ENCODE results near the gene SSR1.
"Not testable (repeated sequence)": the region's sequence is repeated elsewhere in the genome, so short reads cannot be mapped to it uniquely, and the experiment has no call there.

Gene SSR1

GRCh38 chr6:7319406-7319805, 6.4 kb upstream of the SSR1 start:
- in situ Hi-C loops (cut with HindIII; ENCODE audit: low sequenced_read_pairs), result not testable (repeated sequence)

DNA sequence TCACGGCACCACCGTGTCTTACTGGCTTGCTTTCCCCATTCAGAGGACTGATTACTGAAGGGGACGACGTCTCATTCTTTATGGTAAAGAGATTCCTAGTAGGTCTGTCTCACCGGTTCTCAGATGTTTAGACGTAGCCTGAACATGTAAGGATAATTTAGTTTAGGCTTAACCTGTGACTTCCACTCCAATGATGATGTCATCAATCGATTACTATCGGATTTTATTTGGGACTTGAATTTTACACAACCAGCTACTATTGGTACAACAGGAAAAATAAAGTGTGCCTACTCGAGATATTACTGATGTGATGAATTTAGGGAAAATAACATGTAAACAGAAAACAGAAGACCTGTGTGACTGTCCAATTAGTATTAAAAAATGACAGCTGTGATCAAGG, 4.5 kb upstream of the SSR1 start:
- in situ Hi-C loops (cut with HindIII; ENCODE audit: low sequenced_read_pairs), result no loop called here

DNA sequence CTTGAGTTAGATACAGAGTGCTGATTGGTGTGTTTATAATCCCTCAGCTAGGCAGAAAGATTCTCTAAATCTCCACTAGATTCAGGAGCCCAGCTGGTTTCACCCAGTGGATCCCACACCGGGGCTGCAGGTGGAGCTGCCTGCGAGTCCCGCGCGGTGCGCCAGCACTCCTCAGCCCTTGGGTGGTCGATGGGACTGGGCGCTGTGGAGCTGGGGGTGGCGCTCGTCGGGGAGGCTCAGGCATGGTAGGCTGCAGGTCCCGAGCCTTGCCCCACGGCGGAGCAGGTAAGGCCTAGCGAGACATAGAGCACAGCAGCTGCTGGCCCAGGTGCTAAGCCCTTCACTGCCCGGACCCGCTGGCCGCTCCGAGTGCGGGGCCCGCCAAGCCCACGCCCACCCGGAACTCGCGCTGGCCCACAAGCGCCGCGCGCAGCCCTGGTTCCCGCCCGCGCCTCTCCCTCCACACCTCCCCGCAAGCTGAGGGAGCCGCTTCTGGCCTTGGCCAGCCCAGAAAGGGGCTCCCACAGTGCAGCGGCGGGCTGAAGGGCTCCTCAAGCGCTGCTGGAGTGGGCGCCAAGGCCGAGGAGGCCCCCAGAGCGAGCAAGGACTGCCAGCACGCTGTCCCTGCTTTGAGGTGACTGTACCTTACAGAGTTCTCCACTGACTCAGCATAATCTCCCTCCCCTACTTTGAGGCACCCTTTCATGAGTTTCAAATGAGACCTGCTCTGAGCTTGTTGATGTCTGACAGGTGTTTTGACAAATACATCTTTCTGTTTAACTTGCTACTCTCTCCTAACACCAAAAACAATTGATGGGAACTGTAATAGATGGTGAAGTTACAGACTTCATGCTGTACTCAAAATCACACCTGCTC, 3.9 kb upstream of the SSR1 start:
- in situ Hi-C loops (cut with HindIII; ENCODE audit: low sequenced_read_pairs), result no loop called here

- in situ Hi-C loops (cut with HindIII; ENCODE audit: low sequenced_read_pairs), result no loop called here
Measured at GRCh38 chr6:7315948-7316365, 3.0 kb upstream of the SSR1 start.

DNA sequence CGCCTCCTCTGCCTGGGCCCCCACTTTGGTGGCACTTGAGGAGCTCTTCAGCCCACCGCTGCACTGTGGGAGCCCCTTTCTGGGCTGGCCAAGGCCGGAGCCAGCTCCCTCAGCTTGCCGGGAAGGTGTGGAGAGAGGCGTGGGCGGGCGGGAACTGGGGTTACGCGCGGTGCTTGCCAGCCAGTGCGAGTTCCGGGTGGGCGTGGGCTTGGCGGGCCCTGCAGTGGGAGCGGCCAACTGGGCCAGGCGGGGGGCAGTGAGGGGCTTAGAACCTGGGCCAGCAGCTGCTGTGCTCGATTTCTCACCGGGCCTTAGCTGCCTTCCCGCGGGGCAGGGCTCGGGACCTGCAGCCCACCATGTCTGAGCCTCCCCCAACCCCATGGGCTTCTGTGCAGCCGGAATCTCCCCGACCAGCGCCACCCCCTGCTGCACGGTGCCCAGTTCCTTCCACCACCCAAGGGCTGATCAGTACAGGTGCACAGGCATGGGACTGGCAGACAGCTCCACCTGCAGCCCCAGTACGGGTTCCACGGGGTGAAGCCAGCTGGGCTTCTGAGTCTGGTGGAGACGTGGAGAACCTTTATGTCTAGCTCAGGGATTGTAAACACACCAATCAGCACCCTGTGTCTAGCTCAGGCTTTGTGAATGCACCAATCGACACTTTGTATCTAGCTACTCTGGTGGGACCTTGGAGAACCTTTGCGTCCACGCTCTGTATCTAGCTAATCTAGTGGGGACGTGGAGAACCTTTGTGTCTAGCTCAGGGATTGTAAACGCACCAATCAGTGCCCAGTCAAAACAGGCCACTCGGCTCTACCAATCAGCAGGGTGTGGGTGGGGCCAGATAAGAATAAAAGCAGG, 2.3 kb upstream of the SSR1 start:
- in situ Hi-C loops (cut with HindIII; ENCODE audit: low sequenced_read_pairs), result not testable (repeated sequence)

- in situ Hi-C loops (cut with HindIII; ENCODE audit: low sequenced_read_pairs), result no loop called here
Measured at GRCh38 chr6:7314414-7314813, 1.4 kb upstream of the SSR1 start.

DNA sequence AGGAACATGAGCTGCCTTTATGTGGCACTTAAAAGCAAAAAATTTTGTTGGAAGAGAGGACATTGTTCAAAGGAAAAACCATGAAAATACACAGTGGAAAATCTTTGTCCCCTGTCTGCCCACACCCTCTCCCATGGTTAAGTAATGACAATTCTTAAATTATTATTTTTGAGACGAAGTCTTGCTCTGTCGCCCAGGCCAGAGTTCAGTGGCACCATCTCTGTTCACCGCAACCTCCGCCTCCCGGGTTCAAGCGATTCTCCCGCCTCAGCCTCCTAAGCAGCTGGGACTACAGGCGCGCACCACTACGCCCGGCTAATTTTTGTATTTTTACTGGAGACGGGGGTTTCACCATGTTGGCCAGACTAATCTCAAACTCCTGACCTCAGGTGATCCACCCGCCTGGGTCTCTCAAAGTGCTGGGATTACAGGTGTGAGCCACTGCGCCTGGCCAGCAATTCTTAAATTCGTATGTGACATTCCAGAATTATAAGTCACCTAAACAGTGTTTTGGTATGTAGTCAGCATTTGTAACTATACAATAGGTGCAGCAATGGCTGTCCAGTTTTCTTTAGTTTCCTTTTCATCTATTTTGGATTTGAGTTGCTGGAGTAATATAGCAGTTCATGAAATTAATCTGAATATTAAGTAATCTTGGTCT, 636 bp upstream of the SSR1 start:
- in situ Hi-C loops (cut with HindIII; ENCODE audit: low sequenced_read_pairs), result no loop called here

DNA sequence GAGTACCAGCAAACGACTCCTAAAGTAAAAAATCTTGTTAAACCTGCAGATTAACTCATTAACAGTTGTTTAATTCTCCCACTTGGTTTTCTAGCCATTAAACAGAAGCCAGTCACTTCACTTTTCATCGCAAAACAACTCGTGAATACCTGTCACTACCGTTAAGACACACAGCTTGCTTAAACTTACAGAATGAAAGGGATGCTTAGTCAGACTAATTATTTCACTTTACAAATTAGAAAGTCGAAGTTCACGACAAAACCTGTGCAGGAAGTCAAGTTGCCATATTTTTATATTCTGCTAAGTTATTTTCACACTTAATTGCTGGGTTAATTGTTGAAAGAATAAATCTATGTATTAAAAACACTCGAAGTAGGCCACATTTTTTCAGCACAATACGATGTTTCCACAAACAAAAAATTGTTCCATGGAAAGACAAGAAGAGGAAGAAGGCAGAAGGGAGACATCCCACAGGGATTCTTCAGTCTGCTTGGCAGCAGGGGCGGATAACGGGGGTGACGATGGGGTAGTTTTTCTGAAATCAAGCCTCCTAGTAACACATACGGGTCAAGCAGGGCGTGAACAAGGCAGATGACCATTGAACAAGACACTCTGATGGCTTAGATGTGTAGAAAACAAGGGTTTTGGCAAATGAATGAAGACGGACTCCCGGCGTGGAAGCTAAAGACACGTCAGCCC, 933 bp downstream of the SSR1 start:
- in situ Hi-C loops (cut with HindIII; ENCODE audit: low sequenced_read_pairs), result no loop called here

DNA sequence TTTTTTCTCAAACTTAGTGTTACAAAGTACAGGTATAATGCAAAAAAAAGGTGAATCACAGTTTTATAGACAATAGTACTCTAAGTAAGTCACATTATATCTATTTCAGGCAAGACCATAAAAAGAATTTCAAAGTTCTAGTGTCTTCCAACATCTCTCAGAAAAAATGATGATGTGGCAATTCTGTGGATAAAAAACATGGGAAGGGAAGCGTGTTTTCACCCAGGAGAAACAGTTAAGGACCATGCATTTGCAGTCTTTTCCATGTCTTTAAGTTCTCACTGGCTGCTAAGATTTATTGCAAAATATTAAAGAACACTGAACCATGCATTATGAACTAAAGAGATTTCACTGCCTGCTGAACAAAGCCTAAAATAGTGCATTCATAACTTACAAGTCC, 1.8 kb downstream of the SSR1 start:
- in situ Hi-C loops (cut with HindIII; ENCODE audit: low sequenced_read_pairs), result no loop called here

GRCh38 chr6:7309050-7309449, 3.9 kb downstream of the SSR1 start:
- in situ Hi-C loops (cut with HindIII; ENCODE audit: low sequenced_read_pairs), result no loop called here

DNA sequence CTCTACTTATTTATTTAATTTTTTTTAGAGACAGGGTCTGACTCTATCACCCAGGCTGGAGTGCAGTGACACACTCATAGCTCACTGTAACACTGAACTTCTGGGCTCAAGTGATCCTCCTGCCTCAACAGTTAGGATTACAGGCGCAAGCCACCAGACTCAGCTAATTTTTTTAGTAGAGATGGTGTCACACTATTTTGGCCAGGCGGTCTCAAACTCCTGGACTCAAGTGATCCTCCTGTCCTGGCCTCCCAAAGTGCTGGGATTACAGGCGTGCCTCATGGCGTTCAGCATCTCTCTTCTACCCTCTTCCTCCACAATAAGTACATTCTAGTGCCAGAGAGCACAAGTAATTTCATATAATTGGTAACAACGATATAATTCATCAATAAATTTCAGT, 5.5 kb downstream of the SSR1 start:
- in situ Hi-C loops (cut with HindIII; ENCODE audit: low sequenced_read_pairs), result no loop called here

GRCh38 chr6:7304821-7305220, 8.2 kb downstream of the SSR1 start:
- in situ Hi-C loops (cut with HindIII; ENCODE audit: low sequenced_read_pairs), result no loop called here

DNA sequence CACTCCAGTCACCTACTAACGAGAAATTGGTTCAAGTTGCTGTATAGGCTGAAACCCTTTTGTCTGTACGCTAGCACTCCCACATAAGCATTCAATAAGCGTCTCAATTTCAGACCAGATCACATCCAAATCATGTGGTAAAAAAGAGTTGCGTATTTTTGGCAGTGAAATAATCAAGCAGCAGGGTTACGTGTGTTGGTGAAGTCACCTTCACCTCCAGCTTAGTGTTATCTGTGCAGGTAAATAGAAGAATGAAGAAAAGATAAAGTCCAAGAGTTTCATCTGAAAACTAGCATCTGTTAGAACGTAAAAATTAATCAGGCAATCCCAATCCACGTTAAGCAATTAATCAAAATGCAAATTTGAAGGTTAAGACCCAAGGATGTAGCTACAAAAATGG, 11.3 kb downstream of the SSR1 start:
- in situ Hi-C loops (cut with HindIII; ENCODE audit: low sequenced_read_pairs), result no loop called here

DNA sequence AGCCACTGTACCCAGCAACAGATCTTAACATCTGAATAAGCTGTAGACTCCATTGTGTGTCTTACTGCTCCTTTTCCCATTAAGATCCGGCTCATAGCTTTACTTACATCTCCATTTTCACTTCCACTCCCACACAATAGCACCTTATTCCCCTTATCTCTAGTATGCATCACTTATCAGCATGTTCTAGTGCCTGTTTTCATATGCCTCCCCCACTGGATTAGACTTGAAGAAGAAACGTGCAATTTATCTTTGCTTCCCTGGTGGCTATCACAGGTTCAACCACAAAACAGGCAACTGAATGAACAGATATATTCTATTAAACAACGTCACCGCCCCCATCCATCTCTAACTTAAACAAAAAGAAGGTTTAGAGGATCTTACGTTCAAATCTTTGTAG, 12.1 kb downstream of the SSR1 start:
- in situ Hi-C loops (cut with HindIII; ENCODE audit: low sequenced_read_pairs), result no loop called here

DNA sequence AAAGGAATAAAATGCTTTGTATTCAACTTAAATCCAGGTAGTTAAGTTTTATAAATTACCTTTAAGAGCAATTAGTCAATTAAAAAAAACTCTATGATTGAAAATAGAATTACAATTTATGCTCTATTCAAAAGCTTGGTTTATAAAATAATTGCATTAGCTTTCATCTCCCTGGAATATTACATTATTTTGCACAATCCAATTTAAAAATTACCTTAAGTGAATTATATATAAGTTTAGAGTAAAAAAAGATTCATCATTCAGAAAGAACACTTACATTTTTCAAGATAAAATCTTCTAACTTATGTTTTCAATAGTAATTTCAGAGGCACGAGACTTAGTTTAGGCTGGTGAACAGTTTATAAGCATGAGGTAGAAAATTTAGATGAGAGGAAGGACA, 14.9 kb downstream of the SSR1 start:
- in situ Hi-C loops (cut with HindIII; ENCODE audit: low sequenced_read_pairs), result no loop called here

DNA sequence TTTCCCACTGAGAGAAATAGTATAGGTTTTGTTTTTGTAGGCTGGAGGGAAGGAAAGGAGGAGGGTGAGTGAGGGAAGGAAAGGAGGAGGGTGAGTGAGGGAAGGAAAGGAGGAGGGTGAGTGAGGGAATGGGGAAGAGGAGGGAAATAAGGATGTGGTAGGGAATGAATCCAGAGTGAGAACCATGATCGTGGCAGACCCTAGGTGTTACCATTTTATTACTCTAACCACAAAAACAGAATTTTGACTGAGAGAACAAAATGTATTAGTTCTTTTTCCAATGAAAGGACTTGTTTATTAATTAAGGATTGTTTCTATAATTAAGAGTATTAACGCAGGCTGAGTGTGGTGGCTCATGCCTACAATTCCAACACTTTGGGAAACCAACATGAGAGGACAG, 16.4 kb downstream of the SSR1 start:
- in situ Hi-C loops (cut with HindIII; ENCODE audit: low sequenced_read_pairs), result no loop called here

GRCh38 chr6:7295916-7296315, 17.1 kb downstream of the SSR1 start:
- in situ Hi-C loops (cut with HindIII; ENCODE audit: low sequenced_read_pairs), result no loop called here

DNA sequence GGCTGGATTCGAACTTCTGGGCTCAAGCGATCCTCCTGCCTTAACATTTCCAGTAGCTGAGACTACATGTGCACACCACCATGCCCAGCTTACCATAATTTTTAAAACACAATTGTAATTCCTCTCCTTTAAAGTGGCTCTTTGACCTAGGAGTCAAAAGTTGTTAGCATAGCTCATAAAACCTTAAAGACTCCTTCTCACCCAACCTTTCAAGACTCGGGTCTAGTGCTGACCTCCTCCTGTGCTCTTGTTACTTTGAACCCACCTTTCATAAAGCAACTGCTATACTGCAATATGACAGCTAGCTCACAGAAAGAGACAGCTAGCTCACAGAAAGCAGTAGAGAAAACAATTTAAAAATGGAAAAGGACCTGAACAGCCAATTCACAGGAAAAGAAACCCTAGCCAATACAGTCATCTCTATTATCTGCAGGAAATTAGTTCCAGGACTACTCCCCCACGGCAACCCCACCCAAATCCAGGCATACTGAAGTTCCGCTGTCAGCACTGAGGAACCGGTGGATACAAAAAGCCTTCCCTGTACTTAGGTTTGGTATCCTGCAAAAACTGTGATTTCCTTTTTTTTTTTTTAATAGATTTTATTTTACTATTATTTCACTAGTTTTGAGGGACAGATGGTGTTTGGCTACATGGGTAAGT, 20.3 kb downstream of the SSR1 start:
- in situ Hi-C loops (cut with HindIII; ENCODE audit: low sequenced_read_pairs), result no loop called here

DNA sequence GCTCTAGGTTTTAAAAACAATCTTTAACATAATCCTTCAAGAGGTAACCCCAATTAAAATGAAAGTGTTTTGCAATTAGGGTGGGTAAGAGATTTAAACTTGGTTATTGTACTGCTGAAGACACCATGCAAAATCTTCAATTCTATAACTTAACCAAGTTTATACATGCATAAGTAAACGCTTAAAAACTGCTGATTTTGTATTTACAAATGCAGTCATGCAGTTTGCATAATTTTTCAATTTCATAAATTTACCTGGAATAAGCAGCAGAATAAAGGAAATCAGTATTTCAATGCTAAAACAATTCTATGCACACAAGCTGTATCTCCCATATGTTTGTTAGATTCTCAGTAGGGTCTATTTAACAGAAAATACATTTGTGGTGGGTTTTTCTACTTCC, 22.9 kb downstream of the SSR1 start:
- in situ Hi-C loops (cut with HindIII; ENCODE audit: low sequenced_read_pairs), result no loop called here

- in situ Hi-C loops (cut with HindIII; ENCODE audit: low sequenced_read_pairs), result loop anchor here (10.0 kb wide), 1 partner anchor 299 kb away; no protein-coding TSS in a partner anchor
Measured at GRCh38 chr6:7285416-7285815, 27.6 kb downstream of the SSR1 start.

All from DLD1 (cell line).